Measurements from ENCODE around the gene IER2. TPM values are rescaled to one million over a fixed set of nuclear protein-coding genes. Genes with fewer than 3 reads are reported as not detected.

IER2 gene
- total RNA-seq, 1 donor from 2014 or later, result 93.4 TPM

GRCh38 chr19:13127811-13128575 lies 22.2 kb upstream of the IER2 start:
- H3K27ac Mint-ChIP-seq, result peak overlapping the region; percentile 87
- H3K9me3 Mint-ChIP-seq (ENCODE audit: low read depth), result no peaks in the 10 kb centered on the region
- no peak for TF ChIP-seq CTCF (IDR thresholded peaks at IDR 0.05; ENCODE audit: unreplicated experiment)
- no peaks in the 10 kb centered on the region for H3K27me3 Mint-ChIP-seq
- no peak overlapping the region for H3K4me3 Mint-ChIP-seq (ENCODE audit: low read depth)
- peaks cover 15% of the 10 kb centered on the region for H3K4me1 Mint-ChIP-seq (ENCODE audit: low read depth)
- no peak for DNase-seq (ENCODE audit: low spot score, unreplicated experiment)
- H3K36me3 Mint-ChIP-seq (ENCODE audit: insufficient read depth), result no peaks in the 10 kb centered on the region

GRCh38 chr19:13128583-13128982 lies 21.6 kb upstream of the IER2 start:
- peak overlapping the region; percentile 87 for H3K27ac Mint-ChIP-seq
- no peak for TF ChIP-seq CTCF (IDR thresholded peaks at IDR 0.05; ENCODE audit: unreplicated experiment)
- H3K27me3 Mint-ChIP-seq, result no peaks in the 10 kb centered on the region
- no peak overlapping the region for H3K4me3 Mint-ChIP-seq (ENCODE audit: low read depth)
- H3K4me1 Mint-ChIP-seq (ENCODE audit: low read depth), result peaks cover 15% of the 10 kb centered on the region
- no peaks in the 10 kb centered on the region for H3K36me3 Mint-ChIP-seq (ENCODE audit: insufficient read depth)
- no peak for DNase-seq (ENCODE audit: low spot score, unreplicated experiment)
- no peaks in the 10 kb centered on the region for H3K9me3 Mint-ChIP-seq (ENCODE audit: low read depth)

GRCh38 chr19:13129384-13129783 lies 20.8 kb upstream of the IER2 start:
- no peak overlapping the region for H3K27ac Mint-ChIP-seq
- DNase-seq (ENCODE audit: low spot score, unreplicated experiment), result no peak
- H3K4me3 Mint-ChIP-seq (ENCODE audit: low read depth), result no peak overlapping the region
- H3K27me3 Mint-ChIP-seq, result no peaks in the 10 kb centered on the region
- peaks cover 15% of the 10 kb centered on the region for H3K4me1 Mint-ChIP-seq (ENCODE audit: low read depth)
- TF ChIP-seq CTCF (IDR thresholded peaks at IDR 0.05; ENCODE audit: unreplicated experiment), result no peak
- no peaks in the 10 kb centered on the region for H3K9me3 Mint-ChIP-seq (ENCODE audit: low read depth)
- H3K36me3 Mint-ChIP-seq (ENCODE audit: insufficient read depth), result no peaks in the 10 kb centered on the region

GRCh38 chr19:13130886-13131490 lies 19.2 kb upstream of the IER2 start:
- Mint-ChIP-seq H3K36me3 (ENCODE audit: insufficient read depth) (no peaks in the 10 kb centered on the region), H3K4me1 (ENCODE audit: low read depth) (peaks cover 15% of the 10 kb centered on the region), H3K4me3 (ENCODE audit: low read depth) (no peak overlapping the region), H3K9me3 (ENCODE audit: low read depth) (no peaks in the 10 kb centered on the region), H3K27ac (no peak overlapping the region), H3K27me3 (no peaks in the 10 kb centered on the region)
- TF ChIP-seq CTCF (IDR thresholded peaks at IDR 0.05; ENCODE audit: unreplicated experiment), result no peak
- DNase-seq (ENCODE audit: low spot score, unreplicated experiment), result no peak

- no peak overlapping the region for H3K4me3 Mint-ChIP-seq (ENCODE audit: low read depth)
- H3K27me3 Mint-ChIP-seq, result no peaks in the 10 kb centered on the region
- H3K9me3 Mint-ChIP-seq (ENCODE audit: low read depth), result no peaks in the 10 kb centered on the region
- TF ChIP-seq CTCF (IDR thresholded peaks at IDR 0.05; ENCODE audit: unreplicated experiment), result no peak
- no peaks in the 10 kb centered on the region for H3K36me3 Mint-ChIP-seq (ENCODE audit: insufficient read depth)
- no peak for DNase-seq (ENCODE audit: low spot score, unreplicated experiment)
- peaks cover 14% of the 10 kb centered on the region for H3K4me1 Mint-ChIP-seq (ENCODE audit: low read depth)
- H3K27ac Mint-ChIP-seq, result peak overlapping the region; percentile 9
Observed at GRCh38 chr19:13132471-13133180, 17.6 kb upstream of the IER2 start.

All from progenitor cell of endocrine pancreas (in vitro differentiated cells).